Lower lobe of right lung (tissue), 2 donors: ENCODE results near the gene BEST1. TPM values are rescaled to one million over a fixed set of nuclear protein-coding genes. Genes with fewer than 3 reads are reported as not detected.

ENCODE experiments used
- ATAC-seq, 2 donors: fragments of 200-7000 bp; cut with Tn5 transposase; one replicate each; pipeline ENCODE4 v1.9.1; 2020 to 2022; ENCODE audit warnings: mild to moderate bottlenecking in 2 of 2, moderate library complexity in 2 of 2
- DNase-seq: peaks from one replicate; pipeline ENCODE4 v3.0.0-alpha.2; 2020
- H3K27ac ChIP-seq: fragments of 200-600 bp; one replicate; pipeline ENCODE4 v1.8.0; 2022
- H3K27me3 ChIP-seq: fragments of 200-600 bp; one replicate; pipeline ENCODE4 v1.8.0; 2022; ENCODE audit warnings: low read depth
- H3K36me3 ChIP-seq: fragments of 200-600 bp; one replicate; pipeline ENCODE4 v1.8.0; 2022; ENCODE audit warnings: mild to moderate bottlenecking
- H3K4me1 ChIP-seq: fragments of 200-600 bp; one replicate; pipeline ENCODE4 v1.8.0; 2022
- H3K4me3 ChIP-seq: fragments of 200-600 bp; one replicate; pipeline ENCODE4 v1.8.0; 2022; ENCODE audit warnings: mild to moderate bottlenecking
- H3K9me3 ChIP-seq: fragments of 200-600 bp; one replicate; pipeline ENCODE4 v1.8.0; 2022
- CTCF ChIP-seq: fragments of 200-600 bp; IDR thresholded peaks from one replicate; pipeline ENCODE4 v1.8.0; 2022; ENCODE audit warnings: antibody characterized with exemption, mild to moderate bottlenecking
- intact Hi-C: fragments of 100-400 bp; cut with DNase I; formaldehyde crosslinking; loops from one replicate; pipeline ENCODE4 v1.11.0; 2022
- total RNA-seq: library from RNA; stranded (reverse); fragmentation: NEBNext Ultra II Directional; extraction: Animal tissue kit (Norgen Biotek cat#: 25700); gene quantifications from one replicate; pipeline ENCODE4 v1.2.1, GENCODE V29; 2021
- donor health status: DM: no; HTN: yes; CAD: no; lungs with severe emphysema.

The BEST1 gene
- total RNA-seq, 1 donor from 2014 or later: 14.1 TPM

GRCh38 chr11:61954851-61955421 lies 4.8 kb downstream of the BEST1 start:
- ATAC-seq: peak; percentile 82 to 90
- intact Hi-C loops: no loop called here
- peaks cover 10% of the 10 kb centered on the region for H3K27me3 ChIP-seq
- H3K27ac ChIP-seq: peak overlapping the region; percentile 90
- no peaks in the 10 kb centered on the region for H3K9me3 ChIP-seq
- peaks cover 13% of the 10 kb centered on the region for H3K36me3 ChIP-seq
- TF ChIP-seq CTCF: peak; percentile 23
- H3K4me1 ChIP-seq: peaks cover 29% of the 10 kb centered on the region
- H3K4me3 ChIP-seq: peak overlapping the region; percentile 57
- DNase-seq: peak; percentile 81

- peaks cover 13% of the 10 kb centered on the region for H3K36me3 ChIP-seq
- ATAC-seq (peak; percentile 57 to 61), DNase-seq (peak; percentile 74)
- intact Hi-C loops: no loop called here
- peak overlapping the region; percentile 57 for H3K4me3 ChIP-seq
- H3K27me3 ChIP-seq: peaks cover 10% of the 10 kb centered on the region
- peaks cover 27% of the 10 kb centered on the region for H3K4me1 ChIP-seq
- peak overlapping the region; percentile 90 for H3K27ac ChIP-seq
- TF ChIP-seq CTCF: no peak
- no peaks in the 10 kb centered on the region for H3K9me3 ChIP-seq
These were observed 5.4 kb downstream of the BEST1 start for GRCh38 chr11:61955422-61956135.

- TF ChIP-seq CTCF: no peak
- H3K27me3 ChIP-seq: peaks cover 10% of the 10 kb centered on the region
- intact Hi-C loops: no loop called here
- ATAC-seq: no peak
- peaks cover 35% of the 10 kb centered on the region for H3K4me1 ChIP-seq
- peaks cover 13% of the 10 kb centered on the region for H3K36me3 ChIP-seq
- no peaks in the 10 kb centered on the region for H3K9me3 ChIP-seq
- H3K27ac ChIP-seq: peak overlapping the region; percentile 90
- DNase-seq: no peak
- H3K4me3 ChIP-seq: peak overlapping the region; percentile 57
These were observed 6.3 kb downstream of the BEST1 start for GRCh38 chr11:61956191-61957020.

GRCh38 chr11:61957021-61957770 lies 7.0 kb downstream of the BEST1 start:
- no peak for TF ChIP-seq CTCF
- ATAC-seq: no peak
- no peak for DNase-seq
- no peaks in the 10 kb centered on the region for H3K9me3 ChIP-seq
- intact Hi-C loops: no loop called here
- H3K4me1 ChIP-seq: peaks cover 43% of the 10 kb centered on the region
- peaks cover 13% of the 10 kb centered on the region for H3K36me3 ChIP-seq
- no peak overlapping the region for H3K27ac ChIP-seq
- peak overlapping the region; percentile 57 for H3K4me3 ChIP-seq
- H3K27me3 ChIP-seq: peaks cover 10% of the 10 kb centered on the region

- no peak for ATAC-seq
- no peak for DNase-seq
- Histone ChIP-seq H3K27ac (no peak overlapping the region), H3K27me3 (peaks cover 10% of the 10 kb centered on the region), H3K9me3 (no peaks in the 10 kb centered on the region), H3K36me3 (peaks cover 23% of the 10 kb centered on the region), H3K4me3 (no peak overlapping the region), H3K4me1 (peaks cover 57% of the 10 kb centered on the region)
- intact Hi-C loops: no loop called here
- no peak for TF ChIP-seq CTCF
These were observed 8.4 kb downstream of the BEST1 start for GRCh38 chr11:61958590-61958989.
